K562 treated with DMSO at 1 percent for 48 hours (cell line): ENCODE results near the gene DMAC2L. TPM values are rescaled to one million over a fixed set of nuclear protein-coding genes. Genes with fewer than 3 reads are reported as not detected.

Experiments
- total RNA-seq: library from RNA; unstranded; fragments of 300-600 nt; gene quantifications from 2 replicates; pipeline ENCODE4 v1.2.3, GENCODE V29; 2022; ENCODE audit warnings: low replicate concordance; ENCODE audit errors: extremely low read depth

The DMAC2L gene
- total RNA-seq: not detected in 2 replicates

GRCh38 chr14:50311972-50312733 is at the start of gene DMAC2L, which contains the start of gene L2HGDH:
Gene DMAC2L, plus strand, starts transcription at chr14:50312324. Its CDS starts 9,164 bp downstream, at chr14:50321488.
Gene L2HGDH, minus strand, starts transcription at chr14:50312229. Its CDS starts 79 bp downstream, at chr14:50312150.

Other genes starting within 250 kb of the DMAC2L start
- gene VCPKMT, start 195.8 kb upstream of the DMAC2L start, total RNA-seq: not detected in 2 replicates
- gene SOS2, start 80.7 kb upstream of the DMAC2L start, total RNA-seq: not detected in 2 replicates
- gene L2HGDH, start 95 bp upstream of the DMAC2L start, total RNA-seq: not detected in 2 replicates
- not detected in 2 replicates for gene CDKL1, start 84.6 kb downstream of the DMAC2L start, total RNA-seq
- not detected in 2 replicates for gene MAP4K5, start 220.2 kb downstream of the DMAC2L start, total RNA-seq
- gene ATL1, start 247.8 kb downstream of the DMAC2L start, total RNA-seq: not detected in 2 replicates